ENCODE results near the gene IFI16. TPM values are rescaled to one million over a fixed set of nuclear protein-coding genes. Genes with fewer than 3 reads are reported as not detected.

IFI16 gene
- total and polyA plus RNA-seq, 10 of the 15 experiments (the other 5 are each of a cell fraction or from before 2014, with no cell fraction given): 120 to 375 (median 188) TPM

DNA sequence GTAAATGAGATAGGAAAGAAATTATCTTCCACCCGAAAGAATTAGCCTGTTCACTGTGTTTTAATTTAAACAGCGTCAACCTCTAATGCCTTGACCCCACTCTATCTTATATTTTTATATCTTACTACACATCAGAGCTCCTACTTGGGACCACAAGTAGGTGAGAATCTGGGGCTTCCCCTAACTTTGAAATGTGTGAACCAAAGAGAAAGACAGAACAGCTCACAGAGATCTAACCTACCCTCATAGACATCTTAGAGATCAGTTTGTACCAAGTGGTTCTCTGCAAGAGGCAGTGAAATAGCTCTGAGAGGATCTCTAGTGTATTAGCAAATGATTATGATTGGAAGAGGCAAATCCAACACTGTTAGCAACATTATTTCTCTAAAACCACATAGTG, 31.0 kb upstream of the IFI16 start:
- Histone ChIP-seq H3K4me1 (ENCODE audit: control insufficient read depth, insufficient read depth, low read length) (no peaks in the 10 kb centered on the region), H2AFZ (ENCODE audit: control insufficient read depth, low read depth, low read length) (no peak overlapping the region), H3K79me2 (ENCODE audit: control insufficient read depth, insufficient read depth, low read length) (no peaks in the 10 kb centered on the region), H3K27me3 (replicated peaks in 1 of 2; ENCODE audit: control insufficient read depth in 2 of 2, insufficient read depth in 2 of 2, low read length in 1 of 2) (no peaks in the 10 kb centered on the region; a peak in 1 of 4 replicates), H3K27ac (ENCODE audit: control insufficient read depth, insufficient read depth) (no peak overlapping the region), H3K9ac (ENCODE audit: control insufficient read depth, insufficient read depth, low read length) (no peak overlapping the region), H4K20me1 (ENCODE audit: control insufficient read depth, insufficient read depth) (no peaks in the 10 kb centered on the region), H3K4me3 (no peak overlapping the region), H3K9me3 (replicated peaks; ENCODE audit: control insufficient read depth, insufficient read depth, low read length) (peaks cover 2% of the 10 kb centered on the region; the same call in 1 of the 3 replicates), H3K4me2 (ENCODE audit: control insufficient read depth, insufficient read depth) (no peak overlapping the region), H3K36me3 (ENCODE audit: control insufficient read depth in 2 of 2, insufficient read depth in 2 of 2, low read length in 1 of 2) (no peaks in the 10 kb centered on the region)
- WGBS (ENCODE audit: insufficient coverage, insufficient replicate concordance, low lambda C conversion rate, missing lambda C conversion rate): 45% methylated on average over 2 of the region's 2 CpGs
- in situ Hi-C loops (cut with MboI): no loop called here
- CTCF ChIA-PET: interaction anchor here (1.0 to 1.6 kb wide), 3 partner anchors 10 to 122 kb away, joined by 3 to 7 read pairs (median 3); no protein-coding TSS in a partner anchor
- FAIRE-seq: no peak
- SMC1A ChIA-PET (ENCODE audit: uncharacterized antibody, unreplicated experiment): interaction anchor here (0.6 to 1.4 kb wide), 6 partner anchors 11 to 649 kb away, joined by 3 to 6 read pairs (median 3); no protein-coding TSS in a partner anchor
- RAD21 ChIA-PET (ENCODE audit: unreplicated experiment): interaction anchor here (1.7 kb wide), 1 partner anchor 20 kb away, joined by 9 read pairs; no protein-coding TSS in a partner anchor
- no peak for ATAC-seq
- intact Hi-C loops (cut with micrococcal nuclease; ENCODE audit: unreplicated experiment): loop anchor here (10.0 kb wide), 1 partner anchor 174 kb away; no protein-coding TSS in a partner anchor
- POLR2A ChIA-PET: no interaction called here
- no peak for DNase-seq (ENCODE audit: low read depth, low spot score)
- TF ChIP-seq EGR1 (IDR thresholded peaks at IDR 0.05; ENCODE audit: borderline replicate concordance in 1 of 2, low read depth in 2 of 2, low read length in 2 of 2) (no peak), CHD4 (IDR thresholded peaks at IDR 0.05) (no peak), ZNF217 (IDR thresholded peaks at IDR 0.05) (no peak), ZNF687 (IDR thresholded peaks at IDR 0.05) (no peak), E2F4 (IDR thresholded peaks at IDR 0.05; ENCODE audit: low read depth, low read length) (no peak)
- no TSS peak for BruUV-seq (replicated peaks)
